Hippocampal formation (tissue), 2 donors: ENCODE data around the gene NAV2.

Experiments used
- DNase-seq, 2 donors: peaks; one replicate each; lab custom pipeline; 2025; lab: John Stamatoyannopoulos, UW

Gene NAV2

GRCh38 chr11:19718951-19719350 lies 6.3 kb downstream of the NAV2 start:
- DNase-seq: no peak

GRCh38 chr11:19719960-19720359 lies 7.3 kb downstream of the NAV2 start:
- DNase-seq: peak; percentile 36 to 59

- DNase-seq: no peak
These were observed 8.5 kb downstream of the NAV2 start for GRCh38 chr11:19721176-19721575.

GRCh38 chr11:19722702-19723101 lies 10.1 kb downstream of the NAV2 start:
- no peak for DNase-seq

- no peak for DNase-seq
These were observed 11.1 kb downstream of the NAV2 start for GRCh38 chr11:19723572-19724342.

GRCh38 chr11:19724765-19725164 lies 12.1 kb downstream of the NAV2 start:
- no peak for DNase-seq

- no peak for DNase-seq
These were observed 12.9 kb downstream of the NAV2 start for GRCh38 chr11:19725379-19726079.

GRCh38 chr11:19727246-19727645 lies 14.6 kb downstream of the NAV2 start:
- peak in 1 of 2 donors; percentile 45 for DNase-seq

GRCh38 chr11:19728436-19728835 lies 15.8 kb downstream of the NAV2 start:
- no peak for DNase-seq

- no peak for DNase-seq
These were observed 16.5 kb downstream of the NAV2 start for GRCh38 chr11:19729141-19729540.

- DNase-seq: peak in 1 of 2 donors; percentile 55
These were observed 17.7 kb downstream of the NAV2 start for GRCh38 chr11:19730373-19730772.

GRCh38 chr11:19734171-19734570 lies 21.5 kb downstream of the NAV2 start:
- DNase-seq: no peak

GRCh38 chr11:19735157-19735908 lies 22.7 kb downstream of the NAV2 start:
- peak in 1 of 2 donors; percentile 65 for DNase-seq

GRCh38 chr11:19735909-19736498 lies 23.4 kb downstream of the NAV2 start:
- DNase-seq: no peak

GRCh38 chr11:19736831-19737230 lies 24.2 kb downstream of the NAV2 start:
- DNase-seq: no peak

GRCh38 chr11:19737575-19737974 lies 24.9 kb downstream of the NAV2 start:
- DNase-seq: no peak

- DNase-seq: no peak
These were observed 25.5 kb downstream of the NAV2 start for GRCh38 chr11:19738124-19738523.

GRCh38 chr11:19739872-19740271 lies 27.2 kb downstream of the NAV2 start:
- peak; percentile 27 to 35 for DNase-seq

GRCh38 chr11:19740586-19740985 lies 27.9 kb downstream of the NAV2 start:
- DNase-seq: no peak

- peak; percentile 59 to 78 for DNase-seq
These were observed 30.1 kb downstream of the NAV2 start for GRCh38 chr11:19742588-19743292.

GRCh38 chr11:19743622-19744021 lies 31.0 kb downstream of the NAV2 start:
- no peak for DNase-seq

- no peak for DNase-seq
These were observed 31.5 kb downstream of the NAV2 start for GRCh38 chr11:19744130-19744529.
